H9 (cell line): ENCODE measurements around the gene LRRC8A. TPM values are rescaled to one million over a fixed set of nuclear protein-coding genes. Genes with fewer than 3 reads are reported as not detected.

Experiments
- DNase-seq: peaks from one replicate; pipeline ENCODE4 v3.0.0-alpha.2; 2017
- H2AFZ ChIP-seq: one replicate; pipeline ENCODE4 v1.6.1; 2013; ENCODE audit warnings: mild to moderate bottlenecking, low read length, control low read depth, moderate library complexity
- H2AK5ac ChIP-seq: 2 replicates; pipeline ENCODE4 v1.6.1; 2013; ENCODE audit warnings: low read length, control low read depth, mixed read lengths; ENCODE audit not compliant: insufficient read length
- H2BK120ac ChIP-seq: one replicate; pipeline ENCODE4 v1.6.1; 2013; ENCODE audit warnings: low read depth, mild to moderate bottlenecking, low read length, control low read depth, inconsistent platforms; ENCODE audit not compliant: poor library complexity, severe bottlenecking
- H2BK12ac ChIP-seq: 2 replicates; pipeline ENCODE4 v1.6.1; 2013; ENCODE audit warnings: low read length, control low read depth, mixed read lengths, low read depth; ENCODE audit not compliant: insufficient read length
- H2BK15ac ChIP-seq: 2 replicates; pipeline ENCODE4 v1.6.1; 2013; ENCODE audit warnings: low read depth, low read length, control low read depth
- H2BK20ac ChIP-seq: one replicate; pipeline ENCODE4 v1.6.1; 2013; ENCODE audit warnings: low read depth, mild to moderate bottlenecking, low read length, control low read depth, inconsistent platforms; ENCODE audit not compliant: poor library complexity, severe bottlenecking
- H2BK5ac ChIP-seq: 2 replicates; pipeline ENCODE4 v1.6.1; 2013; ENCODE audit warnings: low read length, control low read depth, mixed read lengths; ENCODE audit not compliant: insufficient read length
- H3K14ac ChIP-seq: 2 replicates; pipeline ENCODE4 v1.6.1; 2013; ENCODE audit warnings: low read length, control low read depth; ENCODE audit not compliant: insufficient read depth
- H3K18ac ChIP-seq: 2 replicates; pipeline ENCODE4 v1.6.1; 2013; ENCODE audit warnings: low read depth, mild to moderate bottlenecking, mixed read lengths, low read length, control low read depth; ENCODE audit not compliant: insufficient read length
- H3K23ac ChIP-seq: 2 replicates; pipeline ENCODE4 v1.6.1; 2013; ENCODE audit warnings: low read length, control low read depth, mixed read lengths, low read depth; ENCODE audit not compliant: insufficient read length
- H3K23me2 ChIP-seq: 2 replicates; pipeline ENCODE4 v1.6.1; 2013; ENCODE audit warnings: low read depth, mild to moderate bottlenecking, mixed read lengths, low read length, control low read depth; ENCODE audit not compliant: insufficient read length, poor library complexity, severe bottlenecking
- H3K27ac ChIP-seq: 2 replicates; pipeline ENCODE4 v1.5.1; 2013; ENCODE audit warnings: low read length, control low read depth, mixed read lengths, low read depth; ENCODE audit not compliant: insufficient read length
- H3K27me3 ChIP-seq: 2 replicates; pipeline ENCODE4 v1.6.1; 2013; ENCODE audit warnings: low read length, control low read depth, inconsistent platforms; ENCODE audit not compliant: insufficient read depth
- H3K4ac ChIP-seq: 2 replicates; pipeline ENCODE4 v1.6.1; 2013; ENCODE audit warnings: low read depth, mild to moderate bottlenecking, control low read depth, inconsistent platforms, low read length, moderate library complexity
- H3K4me1 ChIP-seq: 2 replicates; pipeline ENCODE4 v1.6.1; 2013; ENCODE audit warnings: low read length, control low read depth, inconsistent platforms; ENCODE audit not compliant: insufficient read depth
- H3K4me2 ChIP-seq: 2 replicates; pipeline ENCODE4 v1.6.1; 2013; ENCODE audit warnings: low read length, control low read depth, mixed read lengths; ENCODE audit not compliant: insufficient read length, insufficient read depth
- H3K56ac ChIP-seq: 2 replicates; pipeline ENCODE4 v1.6.1; 2013; ENCODE audit warnings: low read depth, mild to moderate bottlenecking, mixed read lengths, low read length, control low read depth; ENCODE audit not compliant: insufficient read length
- H3K79me1 ChIP-seq: 2 replicates; pipeline ENCODE4 v1.6.1; 2013; ENCODE audit warnings: low read depth, mild to moderate bottlenecking, moderate library complexity, low read length, control low read depth, inconsistent platforms; ENCODE audit not compliant: insufficient read depth, poor library complexity, severe bottlenecking
- H3K79me2 ChIP-seq: 2 replicates; pipeline ENCODE4 v1.6.1; 2013; ENCODE audit warnings: low read length, control low read depth, inconsistent platforms; ENCODE audit not compliant: insufficient read depth
- H3K9ac ChIP-seq: 2 replicates; pipeline ENCODE4 v1.6.1; 2013; ENCODE audit warnings: low read length, control low read depth, mixed read lengths; ENCODE audit not compliant: insufficient read length; ENCODE audit errors: extremely low read depth
- H3K9me3 ChIP-seq: one replicate; pipeline ENCODE4 v1.6.1; 2013; ENCODE audit warnings: low read depth, low read length, inconsistent platforms; ENCODE audit not compliant: control insufficient read depth
- H3T11ph ChIP-seq: one replicate; pipeline ENCODE4 v1.6.1; 2013; ENCODE audit warnings: mild to moderate bottlenecking, low read length, control low read depth, inconsistent platforms
- H4K20me1 ChIP-seq: one replicate; pipeline ENCODE4 v1.6.1; 2013; ENCODE audit not compliant: control insufficient read depth, insufficient read length, insufficient read depth
- H4K5ac ChIP-seq: 2 replicates; pipeline ENCODE4 v1.6.1; 2013; ENCODE audit warnings: low read depth, mild to moderate bottlenecking, mixed read lengths, low read length, control low read depth; ENCODE audit not compliant: insufficient read length
- H4K8ac ChIP-seq: replicated peaks from 2 replicates; pipeline ENCODE4 v1.6.1; 2013; ENCODE audit warnings: low read length, control low read depth, mixed read lengths, low read depth; ENCODE audit not compliant: insufficient read length
- H4K91ac ChIP-seq: 2 replicates; pipeline ENCODE4 v1.6.1; 2013; ENCODE audit warnings: low read depth, mild to moderate bottlenecking, moderate library complexity, mixed read lengths, low read length, control low read depth; ENCODE audit not compliant: insufficient read length
- H3K27ac Mint-ChIP-seq, 3 experiments: 2 replicates in 2 of 3; 3 replicates in 1 of 3; pipeline ENCODE4 v1.8.0; 2020 to 2021; ENCODE audit warnings: mixed read lengths in 3 of 3, mild to moderate bottlenecking in 1 of 3, moderate library complexity in 1 of 3
- H3K27me3 Mint-ChIP-seq: 2 replicates; pipeline ENCODE4 v1.8.0; 2021; ENCODE audit warnings: low read depth, mild to moderate bottlenecking, moderate library complexity, mixed read lengths
- H3K36me3 Mint-ChIP-seq, 3 experiments: 2 replicates in 2 of 3; 3 replicates in 1 of 3; pipeline ENCODE4 v1.8.0; 2020 to 2021; ENCODE audit warnings: low read depth in 3 of 3, mixed read lengths in 3 of 3; ENCODE audit not compliant: insufficient read depth in 1 of 3
- H3K4me1 Mint-ChIP-seq, 2 experiments: 2 replicates each; pipeline ENCODE4 v1.8.0; 2020; ENCODE audit warnings: mixed read lengths in 2 of 2
- H3K4me3 Mint-ChIP-seq, 2 experiments: 2 replicates in 1 of 2; 3 replicates in 1 of 2; pipeline ENCODE4 v1.8.0; 2020 to 2021; ENCODE audit warnings: mild to moderate bottlenecking in 2 of 2, mixed read lengths in 2 of 2, moderate library complexity in 1 of 2
- H3K9me3 Mint-ChIP-seq, 2 experiments: 2 replicates in 1 of 2; 3 replicates in 1 of 2; pipeline ENCODE4 v1.8.0; 2020; ENCODE audit warnings: mild to moderate bottlenecking in 2 of 2, mixed read lengths in 2 of 2, moderate library complexity in 1 of 2
- CTCF ChIP-seq: fragments of 200-600 bp; sonication (generic); conservative IDR thresholded peaks from 3 replicates; pipeline ENCODE4 v1.8.0; 2021; ENCODE audit warnings: antibody characterized with exemption, mild to moderate bottlenecking
- WGBS: extraction: QIAGEN DNeasy Blood & Tissue Kit; methylation state at CpG from one replicate; pipeline ENCODE4 v1.1.7; 2013; ENCODE audit warnings: missing lambda C conversion rate, low lambda C conversion rate, mixed read lengths; ENCODE audit not compliant: insufficient read length; ENCODE audit errors: extremely low coverage; 5-methylcytosine and 5-hydroxymethylcytosine counted together
- total RNA-seq: library from RNA; stranded (reverse); gene quantifications from 2 replicates; pipeline ENCODE4 v1.2.1, GENCODE V29; 2021

Gene LRRC8A
- total RNA-seq, 1 experiment from 2014 or later, result 76.0 TPM

- Mint-ChIP-seq H3K9me3 (no peaks in the 10 kb centered on the region), H3K36me3 (peaks cover 10 to 21% (median 12%) of the 10 kb centered on the region in 3 experiments), H3K4me3 (no peak overlapping the region), H3K27ac (peak overlapping the region; percentile 40 to 68 (median 47); a peak in 2 of 7 replicates), H3K27me3 (no peaks in the 10 kb centered on the region), H3K4me1 (peaks cover 2 to 9% of the 10 kb centered on the region in 2 experiments; a peak in 3 of 4 replicates)
- Histone ChIP-seq H3K23me2 (no peaks in the 10 kb centered on the region), H3K18ac (no peak overlapping the region), H3K4me2 (no peak overlapping the region), H3K14ac (no peak overlapping the region), H4K8ac (no peak overlapping the region), H3K27me3 (no peaks in the 10 kb centered on the region), H3K23ac (no peak overlapping the region), H3K79me1 (no peaks in the 10 kb centered on the region), H3K56ac (no peak overlapping the region), H4K91ac (no peak overlapping the region), H3K4me1 (no peaks in the 10 kb centered on the region), H4K5ac (no peak overlapping the region), H2BK5ac (no peak overlapping the region), H2BK120ac (no peak overlapping the region), H4K20me1 (no peaks in the 10 kb centered on the region), H3K9me3 (no peaks in the 10 kb centered on the region), H3K79me2 (peaks cover 3% of the 10 kb centered on the region; the same call in 1 of the 2 replicates), H3T11ph (no peak overlapping the region), H3K9ac (no peak overlapping the region), H2BK15ac (no peak overlapping the region), H2BK20ac (no peak overlapping the region), H3K4ac (no peak overlapping the region), H2AFZ (no peak overlapping the region), H2AK5ac (no peak overlapping the region), H2BK12ac (no peak overlapping the region), H3K27ac (no peak overlapping the region)
- no peak for DNase-seq
- TF ChIP-seq CTCF, result no peak
- WGBS, result no CpG with 5 or more reads among the region's 23 CpGs
These were observed 20.6 kb downstream of the LRRC8A start for GRCh38 chr9:128902351-128903078.
